SK-N-SH treated with all-trans-retinoic acid at 6 μM for 48 hours (cell line): ENCODE results near the gene NEMF.

ENCODE experiments used
- ARNTL ChIP-seq: fragments of 450-650 bp; formaldehyde crosslinking; IDR thresholded peaks from 2 replicates; pipeline ENCODE4 v1.5.0; 2020; ENCODE audit warnings: low read depth, mild to moderate bottlenecking, moderate library complexity, borderline replicate concordance
- BACH2 ChIP-seq: fragments of 250-450 bp; sonication (Bioruptor Pico); IDR thresholded peaks from 2 replicates; pipeline ENCODE4 v1.9.0; 2021; ENCODE audit warnings: mild to moderate bottlenecking, borderline replicate concordance
- CREB5 ChIP-seq: fragments of 250-450 bp; sonication (Bioruptor Pico); IDR thresholded peaks from 2 replicates; pipeline ENCODE4 v1.5.1; 2020; ENCODE audit warnings: low read depth, mild to moderate bottlenecking, moderate library complexity
- CSDC2 ChIP-seq: fragments of 250-450 bp; sonication (Bioruptor Pico); IDR thresholded peaks from 2 replicates; pipeline ENCODE4 v1.5.0; 2020; ENCODE audit warnings: mild to moderate bottlenecking, moderate library complexity
- CSRNP3 ChIP-seq: fragments of 250-450 bp; sonication (Bioruptor Pico); IDR thresholded peaks from 2 replicates; pipeline ENCODE4 v1.5.1; 2021; ENCODE audit warnings: mild to moderate bottlenecking, moderate library complexity
- ESRRG ChIP-seq: fragments of 250-450 bp; sonication (Bioruptor Pico); IDR thresholded peaks from 2 replicates; pipeline ENCODE4 v1.6.1; 2021; ENCODE audit warnings: mild to moderate bottlenecking
- GLIS3 ChIP-seq: fragments of 250-450 bp; sonication (Bioruptor Pico); IDR thresholded peaks from 2 replicates; pipeline ENCODE4 v1.5.0; 2020; ENCODE audit warnings: mild to moderate bottlenecking, moderate library complexity
- PATZ1 ChIP-seq: fragments of 250-450 bp; sonication (Bioruptor Pico); IDR thresholded peaks from 2 replicates; pipeline ENCODE4 v1.8.0; 2020; ENCODE audit warnings: mild to moderate bottlenecking, moderate library complexity, borderline replicate concordance
- PPARA ChIP-seq: fragments of 250-450 bp; sonication (Bioruptor Pico); IDR thresholded peaks from 2 replicates; pipeline ENCODE4 v1.5.0; 2020; ENCODE audit warnings: mild to moderate bottlenecking, borderline replicate concordance
- RARB ChIP-seq: fragments of 250-450 bp; sonication (Bioruptor Pico); IDR thresholded peaks from 2 replicates; pipeline ENCODE4 v1.8.0; 2021; ENCODE audit warnings: mild to moderate bottlenecking, moderate library complexity
- TOX ChIP-seq: fragments of 250-450 bp; sonication (Bioruptor Pico); IDR thresholded peaks from 2 replicates; pipeline ENCODE4 v1.8.0; 2021; ENCODE audit warnings: mild to moderate bottlenecking, moderate library complexity, borderline replicate concordance
- ZFP3 ChIP-seq: fragments of 250-450 bp; sonication (Bioruptor Pico); IDR thresholded peaks from 2 replicates; pipeline ENCODE4 v1.5.0; 2020; ENCODE audit warnings: mild to moderate bottlenecking, moderate library complexity
- ZFP30 ChIP-seq: fragments of 450-650 bp; formaldehyde crosslinking; IDR thresholded peaks from 2 replicates; pipeline ENCODE4 v1.5.0; 2022; ENCODE audit warnings: mild to moderate bottlenecking, moderate library complexity
- ZNF565 ChIP-seq: fragments of 450-650 bp; formaldehyde crosslinking; conservative IDR thresholded peaks from 2 replicates; pipeline ENCODE4 v1.5.0; 2020; ENCODE audit warnings: low read depth, mild to moderate bottlenecking, moderate library complexity

GRCh38 chr14:49792618-49793017, 60.0 kb downstream of the NEMF start:
- TF ChIP-seq TOX (CRISPR knock-in tag) (no peak), ZFP3 (no peak), CSDC2 (CRISPR knock-in tag) (no peak), PATZ1 (no peak), CSRNP3 (CRISPR knock-in tag) (no peak), ZNF565 (CRISPR knock-in tag) (no peak), ESRRG (CRISPR knock-in tag) (no peak), GLIS3 (no peak), ARNTL (no peak), RARB (CRISPR knock-in tag) (no peak), ZFP30 (CRISPR knock-in tag) (no peak), PPARA (CRISPR knock-in tag) (no peak), BACH2 (no peak), CREB5 (no peak)
